PC-9 (cell line): ENCODE results near the gene TSC1.

Experiments
- EZH2 ChIP-seq: fragments of 200-600 bp; sonication (generic); IDR thresholded peaks from 2 replicates; pipeline ENCODE4 v1.8.0; 2017; ENCODE audit warnings: antibody characterized with exemption, low read depth
- TF ChIP-seq, protein P1 (sequence below): fragments of 200-600 bp; sonication (generic); conservative IDR thresholded peaks from 2 replicates; pipeline ENCODE4 v1.6.1; 2017; ENCODE audit warnings: mixed run types, antibody characterized with exemption, mild to moderate bottlenecking, moderate library complexity

DNA sequence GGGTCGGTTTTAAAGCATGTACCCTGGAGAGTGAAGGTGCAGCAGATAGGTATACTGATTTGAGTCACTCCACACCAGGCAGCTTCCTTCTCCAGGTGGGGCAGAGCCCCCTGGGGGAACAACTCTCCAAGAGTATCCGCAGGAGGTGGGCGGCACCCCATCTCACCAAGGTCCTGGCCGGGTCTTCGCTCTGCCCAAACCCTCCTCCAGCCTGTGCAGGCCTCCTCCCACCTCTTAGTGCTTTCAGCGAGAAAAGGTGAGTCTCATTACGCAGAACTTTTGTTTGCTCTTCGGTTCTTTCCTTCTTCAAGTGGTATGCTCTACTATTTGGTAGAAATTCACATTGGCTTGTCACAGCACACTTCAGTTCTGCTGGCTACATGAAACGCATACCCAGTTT lies 52.0 kb downstream of the TSC1 start:
- TF ChIP-seq, protein P1, sequence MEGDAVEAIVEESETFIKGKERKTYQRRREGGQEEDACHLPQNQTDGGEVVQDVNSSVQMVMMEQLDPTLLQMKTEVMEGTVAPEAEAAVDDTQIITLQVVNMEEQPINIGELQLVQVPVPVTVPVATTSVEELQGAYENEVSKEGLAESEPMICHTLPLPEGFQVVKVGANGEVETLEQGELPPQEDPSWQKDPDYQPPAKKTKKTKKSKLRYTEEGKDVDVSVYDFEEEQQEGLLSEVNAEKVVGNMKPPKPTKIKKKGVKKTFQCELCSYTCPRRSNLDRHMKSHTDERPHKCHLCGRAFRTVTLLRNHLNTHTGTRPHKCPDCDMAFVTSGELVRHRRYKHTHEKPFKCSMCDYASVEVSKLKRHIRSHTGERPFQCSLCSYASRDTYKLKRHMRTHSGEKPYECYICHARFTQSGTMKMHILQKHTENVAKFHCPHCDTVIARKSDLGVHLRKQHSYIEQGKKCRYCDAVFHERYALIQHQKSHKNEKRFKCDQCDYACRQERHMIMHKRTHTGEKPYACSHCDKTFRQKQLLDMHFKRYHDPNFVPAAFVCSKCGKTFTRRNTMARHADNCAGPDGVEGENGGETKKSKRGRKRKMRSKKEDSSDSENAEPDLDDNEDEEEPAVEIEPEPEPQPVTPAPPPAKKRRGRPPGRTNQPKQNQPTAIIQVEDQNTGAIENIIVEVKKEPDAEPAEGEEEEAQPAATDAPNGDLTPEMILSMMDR: no peak
- TF ChIP-seq EZH2: no peak
